Measurements from ENCODE around the gene ARL16. TPM values are rescaled to one million over a fixed set of nuclear protein-coding genes. Genes with fewer than 3 reads are reported as not detected.

Gene ARL16
- total and polyA plus RNA-seq, 12 donors, result 18.5 to 105 (median 31.7) TPM

- Histone ChIP-seq H3K4me3 (no peak overlapping the region), H3K9me3 (replicated peaks in 1 of 3) (no peaks in the 10 kb centered on the region), H3K4me1 (replicated peaks in 1 of 2) (peaks cover 15 to 32% of the 10 kb centered on the region in 2 donors), H3K27me3 (no peaks in the 10 kb centered on the region), H3K27ac (no peak overlapping the region), H3K36me3 (replicated peaks in 1 of 2) (no peaks in the 10 kb centered on the region)
- no peak for TF ChIP-seq CTCF (IDR thresholded peaks at IDR 0.05)
- TF ChIP-seq POLR2A (IDR thresholded peaks at IDR 0.05), result no peak
- DNase-seq, result no peak
- 73 to 81% (median 76%) methylated on average over 15 to 36 of the region's 36 CpGs for WGBS, 4 donors
- intact Hi-C loops (cut with DNase I), result no loop called here
These were observed 30.2 kb upstream of the ARL16 start for GRCh38 chr17:81713556-81714411.

- Histone ChIP-seq H3K4me1 (replicated peaks in 1 of 2) (peaks cover 15 to 32% of the 10 kb centered on the region in 2 donors), H3K27me3 (no peaks in the 10 kb centered on the region)
- WGBS, 4 donors, result 36 to 44% (median 40%) methylated on average over 14 to 18 of the region's 18 CpGs
These were observed 29.5 kb upstream of the ARL16 start for GRCh38 chr17:81713004-81713555.

DNA sequence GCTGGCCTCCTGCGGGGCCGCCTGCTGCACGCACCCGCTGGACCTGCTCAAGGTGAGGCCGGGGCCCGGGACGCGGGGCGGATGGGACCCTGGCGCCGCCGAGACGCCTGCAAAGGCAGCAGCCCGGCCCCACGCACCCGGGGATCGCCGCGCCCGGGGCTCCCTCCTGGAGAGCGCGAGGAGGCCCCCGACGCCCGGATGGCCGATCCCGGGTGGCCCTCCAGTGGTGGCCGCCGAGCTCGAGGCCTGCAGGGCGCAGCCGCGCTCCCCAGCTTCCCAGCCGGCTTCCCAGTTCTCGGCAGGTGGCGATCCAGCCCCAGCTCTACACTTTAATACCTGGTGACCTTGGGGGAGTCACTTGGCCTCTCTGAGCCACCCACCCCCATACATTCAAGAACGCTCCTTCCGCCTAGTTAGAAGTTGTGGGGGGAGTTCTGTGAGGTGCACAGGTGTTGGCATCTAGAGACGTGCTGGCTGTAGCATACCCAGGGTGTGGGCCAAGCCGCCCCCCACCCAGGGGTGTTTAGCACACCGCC is 28.9 kb upstream of the ARL16 start:
- 3 to 24% (median 4%) methylated on average over 5 to 41 of the region's 41 CpGs; no CpG with 5 or more reads in 1 of the 4 donors for WGBS, 4 donors
- intact Hi-C loops (cut with DNase I), result no loop called here
- H3K27me3 ChIP-seq, result no peaks in the 10 kb centered on the region
- peak overlapping the region in 2 of 5 donors; percentile 19 to 86 for H3K27ac ChIP-seq
- H3K4me1 ChIP-seq (replicated peaks in 1 of 2), result peaks cover 15 to 32% of the 10 kb centered on the region in 2 donors
- no peaks in the 10 kb centered on the region for H3K9me3 ChIP-seq (replicated peaks in 1 of 3)
- H3K36me3 ChIP-seq (replicated peaks in 1 of 2), result peaks cover 0 to 4% of the 10 kb centered on the region in 2 donors
- TF ChIP-seq CTCF (IDR thresholded peaks at IDR 0.05) (no peak), POLR2A (IDR thresholded peaks at IDR 0.05) (no peak)
- peak in 3 of 7 donors; percentile 27 to 50 (median 35) for DNase-seq
- H3K4me3 ChIP-seq, result peak overlapping the region in 3 of 4 donors; percentile 32 to 91 (median 43)

More at GRCh38 chr17:81713004-81713555, 29.5 kb upstream of the ARL16 start:
- Histone ChIP-seq H3K36me3 (replicated peaks in 1 of 2) (no peaks in the 10 kb centered on the region), H3K9me3 (replicated peaks in 1 of 3) (no peaks in the 10 kb centered on the region), H3K27ac (no peak overlapping the region), H3K4me3 (peak overlapping the region in 1 of 4 donors; percentile 91)
- DNase-seq, result no peak
- TF ChIP-seq POLR2A (IDR thresholded peaks at IDR 0.05) (no peak), CTCF (IDR thresholded peaks at IDR 0.05) (no peak)
- intact Hi-C loops (cut with DNase I), result no loop called here

GRCh38 chr17:81711814-81712467 is 28.3 kb upstream of the ARL16 start, which contains the start of gene SLC25A10:
TSS of gene SLC25A10 (plus strand) at chr17:81712284. CDS start at chr17:81712427, 143 bp downstream.
- Histone ChIP-seq H3K4me3 (peak within 1 kb of the TSS in 3 of 4 donors; percentile 32 to 91 (median 49)), H3K36me3 (replicated peaks in 1 of 2) (peaks cover 0 to 10% of the 10 kb centered on the region in 2 donors), H3K9me3 (replicated peaks in 1 of 3) (no peaks in the 10 kb centered on the region), H3K4me1 (replicated peaks in 1 of 2) (peaks cover 15 to 32% of the 10 kb centered on the region in 2 donors), H3K27ac (peak within 1 kb of the TSS; percentile 13 to 86 (median 69)), H3K27me3 (no peaks in the 10 kb centered on the region)
- 0 to 1% (median 0%) methylated on average over 5 to 81 of the region's 89 CpGs for WGBS, 4 donors
- TF ChIP-seq CTCF (IDR thresholded peaks at IDR 0.05), result peak in 2 of 6 experiments; percentile 12 to 35
- peak; percentile 34 to 83 for TF ChIP-seq POLR2A (IDR thresholded peaks at IDR 0.05)
- peak; percentile 90 to 94 (median 91) for DNase-seq
- intact Hi-C loops (cut with DNase I), result no loop called here
